NCI-H2227 (cell line): Measurements from ENCODE around the gene PCDH12.

Experiments
- DNase-seq: peaks from one replicate; lab custom pipeline; 2025; ENCODE audit not compliant: unreplicated experiment; lab: John Stamatoyannopoulos, UW

Gene PCDH12

DNA sequence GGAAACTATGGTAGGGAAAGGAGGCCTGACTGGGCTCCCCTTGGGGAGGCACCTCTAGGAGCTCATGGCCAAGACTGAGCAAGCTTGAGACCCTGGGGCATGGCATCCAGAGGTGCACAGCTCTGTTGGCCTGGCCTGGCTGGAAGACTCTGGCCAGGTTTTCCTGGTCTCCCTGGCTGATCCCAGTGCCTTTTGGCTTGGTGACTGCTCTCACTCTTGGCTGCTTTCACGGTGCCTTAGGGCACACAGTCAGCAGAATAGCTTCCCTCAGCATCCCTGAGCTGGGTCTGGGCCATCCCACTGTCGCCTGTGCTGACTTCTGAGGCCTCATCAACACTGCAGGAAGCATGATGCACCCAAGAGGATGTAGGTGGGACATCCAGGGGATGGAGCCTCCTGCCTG is 47.7 kb downstream of the PCDH12 start:
- DNase-seq: no peak

DNA sequence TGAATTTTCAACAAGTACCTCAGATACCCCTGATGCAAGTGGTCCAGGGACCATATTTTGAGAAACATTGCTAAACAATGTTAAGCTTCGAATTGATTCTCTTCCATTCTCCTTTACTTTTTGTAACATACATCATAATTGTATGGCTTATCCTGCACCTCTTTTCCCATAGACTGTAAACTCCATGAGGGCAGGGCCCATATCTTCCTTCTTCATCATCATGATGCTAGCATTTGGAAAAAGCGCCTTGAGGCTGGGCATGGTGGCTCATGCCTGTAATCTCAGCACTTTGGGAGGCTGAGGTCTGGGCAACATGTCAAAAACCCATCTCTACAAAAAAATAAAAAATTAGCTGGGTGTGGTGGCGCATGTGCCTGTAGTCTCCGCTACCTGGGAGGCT is 48.8 kb downstream of the PCDH12 start:
- no peak for DNase-seq

DNA sequence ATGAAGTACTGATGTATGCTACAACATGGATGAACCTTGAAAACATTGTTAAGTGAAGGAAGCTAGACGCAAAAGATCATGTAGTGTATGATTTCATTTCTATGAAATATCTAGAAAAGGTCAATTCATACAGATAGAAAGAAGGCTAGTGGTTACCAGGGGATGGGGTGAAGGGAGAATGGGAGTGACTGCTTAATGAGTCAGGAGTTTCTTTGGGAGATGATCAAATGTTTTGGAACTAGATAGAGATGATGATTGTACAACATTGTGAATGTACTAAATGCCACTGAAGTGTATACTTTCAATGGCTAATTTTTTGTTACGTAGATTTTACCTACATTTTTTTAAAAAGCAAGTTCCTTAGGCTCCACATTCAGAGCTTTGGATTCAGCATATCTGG is 49.2 kb downstream of the PCDH12 start:
- no peak for DNase-seq

DNA sequence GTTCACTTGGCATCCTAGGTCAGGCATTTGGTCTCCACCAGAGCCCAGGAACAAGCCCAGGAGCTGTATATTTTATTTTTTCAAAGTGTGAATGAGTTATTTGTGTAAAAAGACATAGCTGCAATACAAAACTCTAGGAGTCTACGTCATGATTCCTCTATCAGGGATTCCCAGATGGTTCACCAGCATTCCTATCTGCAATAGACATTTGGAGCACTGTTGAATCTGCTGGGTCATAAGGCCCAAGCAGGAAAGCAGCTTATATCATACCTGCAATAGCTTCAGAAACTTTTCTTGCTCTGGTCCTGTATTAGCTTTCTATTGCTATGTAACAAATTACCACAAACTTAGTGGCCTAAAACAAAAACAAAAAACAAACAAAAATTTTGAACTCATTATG is 51.0 kb downstream of the PCDH12 start:
- no peak for DNase-seq

DNA sequence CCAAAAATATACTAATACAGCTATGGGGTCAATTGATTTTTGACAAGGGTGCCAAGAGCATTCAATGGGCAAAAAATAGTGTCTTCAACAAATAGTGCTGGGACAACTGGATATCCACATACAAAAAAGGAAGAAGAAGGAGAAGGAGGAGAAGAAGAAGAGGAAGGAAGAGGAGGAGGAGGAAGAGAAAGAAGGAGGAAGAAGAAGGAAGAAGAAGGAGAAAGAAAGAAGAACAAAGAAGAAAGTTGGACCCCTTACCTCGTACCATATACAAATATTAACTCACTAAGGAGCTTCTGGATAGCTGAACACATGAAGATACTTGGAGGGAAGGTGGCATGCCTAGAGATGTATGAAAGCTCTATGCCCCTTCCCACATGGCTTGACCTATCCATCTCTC is 51.5 kb downstream of the PCDH12 start:
- DNase-seq: no peak

DNA sequence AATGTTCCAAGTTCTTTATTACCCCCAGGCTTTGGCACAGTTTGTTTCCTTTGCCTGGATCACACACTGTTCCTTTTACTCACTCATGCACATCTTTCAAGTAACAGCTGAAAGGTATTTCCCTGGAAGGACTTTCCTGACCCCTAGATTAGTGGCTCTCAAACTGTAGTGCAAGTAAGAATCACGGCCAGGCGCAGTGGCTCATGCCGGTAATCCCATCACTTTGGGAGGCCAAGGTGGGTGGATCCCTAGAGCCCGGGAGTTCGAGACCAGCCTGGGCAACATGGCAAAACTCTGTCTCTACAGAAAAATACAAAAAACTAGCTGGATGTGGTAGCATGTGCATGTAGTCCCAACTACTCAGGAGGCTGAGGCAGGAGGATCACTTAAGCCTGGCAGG is 53.5 kb downstream of the PCDH12 start:
- no peak for DNase-seq

DNA sequence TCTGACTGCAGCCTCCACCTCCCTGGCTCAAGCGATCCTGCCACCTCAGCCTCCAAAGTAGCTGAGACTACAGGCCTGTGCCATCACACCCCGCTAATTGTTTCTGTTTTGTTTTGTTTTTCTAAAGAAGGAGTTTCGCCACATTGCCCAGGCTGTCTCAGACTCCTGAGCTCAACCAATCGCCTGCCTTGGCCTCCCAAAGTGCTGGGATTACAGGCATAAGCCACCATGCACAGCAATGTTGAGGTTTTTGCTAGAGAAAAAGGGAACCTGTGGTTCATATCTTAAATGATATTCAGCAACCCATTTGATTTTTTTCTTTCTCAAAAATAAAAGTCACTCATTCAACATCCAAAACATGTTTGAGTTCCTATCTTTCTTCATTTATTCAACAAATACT is 54.7 kb downstream of the PCDH12 start:
- DNase-seq: no peak

DNA sequence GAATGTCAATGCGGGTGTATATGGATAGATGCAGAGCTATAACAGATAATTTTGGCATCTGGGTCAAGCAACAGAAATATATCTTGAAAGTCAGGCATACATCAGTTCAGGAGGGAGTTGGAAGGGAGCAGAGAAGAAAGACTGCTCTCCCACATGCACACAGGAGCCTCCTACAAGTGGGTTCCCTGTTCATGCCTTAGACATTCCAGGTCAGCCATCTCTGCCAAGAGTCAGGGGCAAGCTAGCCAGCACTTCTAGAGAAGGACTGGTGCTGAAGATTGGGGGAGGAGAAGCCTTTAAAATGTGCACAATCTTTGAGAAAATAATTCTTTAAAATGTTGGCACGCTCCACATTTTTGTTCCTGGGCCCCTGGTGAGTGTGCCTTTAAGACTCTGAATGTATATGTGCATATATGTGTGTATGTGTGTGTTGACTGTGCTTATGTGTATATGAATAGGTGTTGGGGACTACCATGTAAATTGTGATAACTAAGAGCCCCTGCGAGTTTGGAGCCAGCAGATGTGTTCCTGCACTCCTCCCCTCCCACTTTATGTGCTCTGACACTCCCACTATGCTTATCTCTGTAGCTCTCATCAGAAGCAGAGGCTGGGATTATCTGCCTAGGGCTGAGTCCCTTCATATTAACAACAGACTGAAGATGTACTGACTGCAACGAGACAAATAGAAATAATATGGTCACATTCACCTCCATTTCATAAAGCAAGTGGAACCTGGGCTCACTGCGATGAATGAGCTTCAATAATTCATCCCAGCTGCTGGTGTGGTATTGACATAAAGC is 55.8 kb downstream of the PCDH12 start:
- peak; percentile 11 for DNase-seq

DNA sequence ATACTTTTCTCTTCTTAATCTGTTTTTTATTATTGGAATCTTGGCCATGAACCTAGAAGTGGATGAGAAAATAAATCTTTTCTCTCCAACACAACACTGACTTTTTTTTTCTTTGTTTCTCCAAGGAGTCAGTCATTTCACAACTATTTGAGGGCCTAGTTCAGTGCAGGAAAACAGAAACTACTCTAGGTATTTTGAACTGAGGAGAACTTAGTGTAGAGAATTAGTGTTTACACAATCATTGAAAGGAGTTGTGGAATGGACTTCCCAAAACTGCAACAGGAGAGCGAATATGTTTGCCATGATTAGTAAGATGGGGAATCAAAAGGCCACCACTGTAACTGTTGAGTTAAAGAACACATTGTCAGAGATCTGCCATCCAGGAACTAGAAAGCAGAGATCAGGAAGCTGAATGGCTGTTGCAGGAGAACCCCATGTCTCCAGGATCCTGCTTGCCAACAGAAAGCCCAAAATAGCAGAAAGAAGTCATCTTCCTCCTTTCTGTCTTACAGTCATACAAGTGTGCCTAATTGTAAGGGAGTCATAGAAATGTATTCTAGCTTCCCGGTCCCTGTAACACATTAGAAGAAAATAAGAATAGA is 59.5 kb downstream of the PCDH12 start:
- no peak for DNase-seq

DNA sequence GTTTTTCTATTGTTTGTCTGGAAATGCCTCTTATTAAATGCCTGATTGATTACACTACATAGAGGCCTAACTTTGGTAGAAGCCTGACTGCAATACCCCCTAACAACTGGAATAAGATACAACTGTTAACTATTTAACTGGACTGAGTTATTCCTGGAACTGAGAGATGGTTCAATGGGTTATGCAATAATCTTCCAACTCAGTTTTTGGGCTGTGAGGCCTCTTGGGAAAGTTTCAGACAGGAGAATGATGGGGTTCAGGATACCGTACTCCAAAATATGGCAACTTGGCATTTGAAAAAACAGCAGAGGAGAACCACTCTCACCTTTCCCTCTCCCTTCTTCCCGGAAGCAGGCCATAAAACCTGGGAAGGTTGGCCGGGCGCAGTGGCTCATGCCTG is 60.6 kb downstream of the PCDH12 start:
- no peak for DNase-seq
